Type B pancreatic cell (in vitro differentiated cells): Measurements from ENCODE around the gene MMP19. TPM values are rescaled to one million over a fixed set of nuclear protein-coding genes. Genes with fewer than 3 reads are reported as not detected.

ENCODE experiments used
- DNase-seq: peaks from one replicate; pipeline ENCODE4 v3.0.0; 2021; ENCODE audit warnings: mixed read lengths; ENCODE audit not compliant: unreplicated experiment; ENCODE audit errors: extremely low spot score
- H3K27ac Mint-ChIP-seq: 2 replicates; pipeline ENCODE4 v1.8.0; 2021; ENCODE audit warnings: mild to moderate bottlenecking, mixed read lengths
- H3K27me3 Mint-ChIP-seq: 2 replicates; pipeline ENCODE4 v1.8.0; 2021; ENCODE audit warnings: mixed read lengths
- H3K36me3 Mint-ChIP-seq: 2 replicates; pipeline ENCODE4 v1.8.0; 2021; ENCODE audit warnings: mixed read lengths
- H3K4me1 Mint-ChIP-seq: one replicate; pipeline ENCODE4 v1.8.0; 2021; ENCODE audit warnings: mixed read lengths; ENCODE audit not compliant: unreplicated experiment
- H3K4me3 Mint-ChIP-seq: 2 replicates; pipeline ENCODE4 v1.8.0; 2021; ENCODE audit warnings: mild to moderate bottlenecking, mixed read lengths
- H3K9me3 Mint-ChIP-seq: 2 replicates; pipeline ENCODE4 v1.8.0; 2021; ENCODE audit warnings: mixed read lengths
- total RNA-seq: library from RNA; stranded (reverse); gene quantifications from 2 replicates; pipeline ENCODE4 v1.2.1, GENCODE V29; 2021; ENCODE audit warnings: low replicate concordance
- TF ChIP-seq, protein P1 (sequence below): fragments of 200-600 bp; sonication (generic); conservative IDR thresholded peaks from 2 replicates; pipeline ENCODE4 v1.5.0; 2021; ENCODE audit warnings: antibody characterized with exemption, mild to moderate bottlenecking

The MMP19 gene
- total RNA-seq, 1 donor from 2014 or later = 0.48 TPM

GRCh38 chr12:55809274-55809673 lies 33.5 kb downstream of the MMP19 start:
- TF ChIP-seq, protein P1, sequence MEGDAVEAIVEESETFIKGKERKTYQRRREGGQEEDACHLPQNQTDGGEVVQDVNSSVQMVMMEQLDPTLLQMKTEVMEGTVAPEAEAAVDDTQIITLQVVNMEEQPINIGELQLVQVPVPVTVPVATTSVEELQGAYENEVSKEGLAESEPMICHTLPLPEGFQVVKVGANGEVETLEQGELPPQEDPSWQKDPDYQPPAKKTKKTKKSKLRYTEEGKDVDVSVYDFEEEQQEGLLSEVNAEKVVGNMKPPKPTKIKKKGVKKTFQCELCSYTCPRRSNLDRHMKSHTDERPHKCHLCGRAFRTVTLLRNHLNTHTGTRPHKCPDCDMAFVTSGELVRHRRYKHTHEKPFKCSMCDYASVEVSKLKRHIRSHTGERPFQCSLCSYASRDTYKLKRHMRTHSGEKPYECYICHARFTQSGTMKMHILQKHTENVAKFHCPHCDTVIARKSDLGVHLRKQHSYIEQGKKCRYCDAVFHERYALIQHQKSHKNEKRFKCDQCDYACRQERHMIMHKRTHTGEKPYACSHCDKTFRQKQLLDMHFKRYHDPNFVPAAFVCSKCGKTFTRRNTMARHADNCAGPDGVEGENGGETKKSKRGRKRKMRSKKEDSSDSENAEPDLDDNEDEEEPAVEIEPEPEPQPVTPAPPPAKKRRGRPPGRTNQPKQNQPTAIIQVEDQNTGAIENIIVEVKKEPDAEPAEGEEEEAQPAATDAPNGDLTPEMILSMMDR = no peak
- Mint-ChIP-seq H3K4me3 (no peak overlapping the region), H3K27me3 (no peaks in the 10 kb centered on the region), H3K27ac (no peak overlapping the region), H3K4me1 (peaks cover 20% of the 10 kb centered on the region), H3K9me3 (no peaks in the 10 kb centered on the region), H3K36me3 (peaks cover 14% of the 10 kb centered on the region)
- DNase-seq = no peak

GRCh38 chr12:55806982-55807381 lies 35.8 kb downstream of the MMP19 start:
- H3K27me3 Mint-ChIP-seq = no peaks in the 10 kb centered on the region
- peaks cover 19% of the 10 kb centered on the region for H3K36me3 Mint-ChIP-seq
- TF ChIP-seq, protein P1 = no peak
- H3K4me1 Mint-ChIP-seq = peaks cover 6% of the 10 kb centered on the region
- H3K27ac Mint-ChIP-seq = no peak overlapping the region
- no peak overlapping the region for H3K4me3 Mint-ChIP-seq
- no peak for DNase-seq
- H3K9me3 Mint-ChIP-seq = no peaks in the 10 kb centered on the region

DNA sequence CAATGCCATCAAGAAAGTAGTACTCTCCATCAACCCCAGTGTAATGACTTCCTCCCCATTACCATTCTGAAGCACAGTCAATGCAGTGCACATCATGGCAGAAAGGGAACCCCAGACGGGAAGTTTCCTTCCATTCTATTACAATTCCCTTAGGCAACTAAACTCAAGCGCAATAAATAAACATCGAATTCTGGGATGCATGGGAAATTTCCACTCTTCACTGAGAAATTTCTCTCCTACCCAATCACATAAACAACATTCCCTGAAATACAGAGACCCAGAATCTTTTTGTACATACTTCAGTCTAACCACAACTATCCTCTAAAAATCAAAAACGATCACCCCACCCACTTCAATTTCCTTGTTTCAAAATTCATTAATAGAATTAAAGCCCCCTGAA lies 45.2 kb downstream of the MMP19 start:
- peaks cover 19% of the 10 kb centered on the region for H3K36me3 Mint-ChIP-seq
- no peaks in the 10 kb centered on the region for H3K27me3 Mint-ChIP-seq
- no peak overlapping the region for H3K27ac Mint-ChIP-seq
- H3K9me3 Mint-ChIP-seq = no peaks in the 10 kb centered on the region
- no peak overlapping the region for H3K4me3 Mint-ChIP-seq
- TF ChIP-seq, protein P1 = no peak
- peaks cover 11% of the 10 kb centered on the region for H3K4me1 Mint-ChIP-seq
- no peak for DNase-seq

DNA sequence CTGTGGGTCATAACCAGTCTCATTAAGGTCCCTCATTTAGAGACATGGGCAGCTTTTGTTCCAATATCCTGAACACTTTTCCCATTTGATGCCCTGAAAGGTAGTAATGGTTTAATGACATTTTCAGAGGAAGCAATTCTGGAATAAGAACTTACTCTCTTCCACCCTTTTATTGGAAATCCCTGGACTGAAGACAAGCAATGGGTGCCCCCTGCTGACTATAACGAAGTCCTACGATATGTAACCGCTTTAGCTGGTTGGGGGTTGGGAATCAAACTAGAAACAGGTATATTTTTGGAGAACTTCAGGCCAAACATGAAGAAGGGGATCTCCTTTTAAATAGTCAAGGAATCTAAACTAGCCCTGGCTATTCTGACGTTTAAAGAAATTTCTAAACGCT lies 45.7 kb downstream of the MMP19 start:
- no peaks in the 10 kb centered on the region for H3K27me3 Mint-ChIP-seq
- H3K9me3 Mint-ChIP-seq = no peaks in the 10 kb centered on the region
- H3K27ac Mint-ChIP-seq = no peak overlapping the region
- H3K36me3 Mint-ChIP-seq = peaks cover 20% of the 10 kb centered on the region
- H3K4me1 Mint-ChIP-seq = peaks cover 11% of the 10 kb centered on the region
- TF ChIP-seq, protein P1 = peak; percentile 79
- DNase-seq = no peak
- no peak overlapping the region for H3K4me3 Mint-ChIP-seq

DNA sequence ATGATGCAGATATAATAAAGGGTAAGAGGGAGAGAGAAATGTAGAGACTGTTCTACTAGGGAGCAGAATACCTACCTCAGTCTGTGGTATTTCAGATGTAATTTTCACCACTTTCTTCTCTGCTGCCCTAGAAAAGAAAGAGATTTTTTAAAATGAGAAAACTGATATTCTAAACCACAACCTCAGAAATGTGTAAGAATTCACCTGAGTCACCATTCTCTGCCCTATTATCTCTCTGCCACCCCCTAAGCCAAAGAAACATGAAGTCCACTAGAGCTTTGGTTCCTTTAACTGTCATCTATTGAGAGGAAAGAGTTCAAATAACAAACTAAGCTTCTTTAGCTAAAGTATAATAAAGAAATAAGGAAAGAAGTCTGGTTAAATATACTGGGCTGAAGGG lies 46.8 kb downstream of the MMP19 start:
- H3K4me1 Mint-ChIP-seq = peaks cover 11% of the 10 kb centered on the region
- no peak for DNase-seq
- no peak overlapping the region for H3K27ac Mint-ChIP-seq
- TF ChIP-seq, protein P1 = no peak
- H3K4me3 Mint-ChIP-seq = no peak overlapping the region
- no peaks in the 10 kb centered on the region for H3K27me3 Mint-ChIP-seq
- H3K36me3 Mint-ChIP-seq = peaks cover 26% of the 10 kb centered on the region
- no peaks in the 10 kb centered on the region for H3K9me3 Mint-ChIP-seq

- TF ChIP-seq, protein P1 = no peak
- Mint-ChIP-seq H3K4me3 (no peak overlapping the region), H3K9me3 (no peaks in the 10 kb centered on the region), H3K36me3 (peaks cover 46% of the 10 kb centered on the region), H3K27ac (no peak overlapping the region), H3K4me1 (peaks cover 3% of the 10 kb centered on the region), H3K27me3 (no peaks in the 10 kb centered on the region)
- DNase-seq = no peak
Measured at GRCh38 chr12:55789893-55790292, 52.8 kb downstream of the MMP19 start.
